Measurements from ENCODE around the gene OXA1L.
A peak's percentile ranks its signal among the peaks of the same experiment; 100 is the strongest.
"Not testable (repeated sequence)": the region's sequence is repeated elsewhere in the genome, so short reads cannot be mapped to it uniquely, and the experiment has no call there.

OXA1L gene

GRCh38 chr14:22769369-22769768 lies 2.9 kb downstream of the OXA1L start:
- DNase-seq (ENCODE audit: low spot score), result no peak

DNA sequence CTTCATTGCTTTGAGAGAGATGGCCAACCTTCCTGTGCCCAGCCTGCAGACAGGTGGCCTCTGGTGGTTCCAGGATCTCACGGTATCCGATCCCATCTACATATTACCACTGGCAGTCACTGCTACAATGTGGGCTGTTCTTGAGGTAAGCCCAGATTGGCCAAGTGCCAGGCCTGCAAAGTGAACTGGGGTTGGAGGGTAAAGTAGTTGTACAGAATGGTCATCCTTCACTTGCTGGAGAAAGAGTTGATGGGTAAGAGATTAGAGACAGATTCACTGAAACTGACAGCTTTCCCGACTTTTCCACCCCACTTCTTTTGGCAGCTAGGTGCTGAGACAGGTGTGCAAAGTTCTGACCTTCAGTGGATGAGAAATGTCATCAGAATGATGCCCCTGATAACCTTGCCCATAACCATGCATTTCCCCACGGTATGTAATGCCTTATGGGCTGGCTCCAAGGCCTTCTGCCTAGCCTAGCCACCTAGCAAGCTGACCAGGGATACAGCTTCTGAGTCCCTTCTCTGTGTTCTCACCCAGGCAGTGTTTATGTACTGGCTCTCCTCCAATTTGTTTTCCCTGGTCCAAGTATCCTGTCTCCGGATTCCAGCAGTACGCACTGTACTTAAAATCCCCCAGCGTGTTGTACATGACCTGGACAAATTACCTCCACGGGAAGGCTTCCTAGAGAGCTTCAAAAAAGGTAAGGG lies 4.1 kb downstream of the OXA1L start:
- no peak for DNase-seq (ENCODE audit: low spot score)

DNA sequence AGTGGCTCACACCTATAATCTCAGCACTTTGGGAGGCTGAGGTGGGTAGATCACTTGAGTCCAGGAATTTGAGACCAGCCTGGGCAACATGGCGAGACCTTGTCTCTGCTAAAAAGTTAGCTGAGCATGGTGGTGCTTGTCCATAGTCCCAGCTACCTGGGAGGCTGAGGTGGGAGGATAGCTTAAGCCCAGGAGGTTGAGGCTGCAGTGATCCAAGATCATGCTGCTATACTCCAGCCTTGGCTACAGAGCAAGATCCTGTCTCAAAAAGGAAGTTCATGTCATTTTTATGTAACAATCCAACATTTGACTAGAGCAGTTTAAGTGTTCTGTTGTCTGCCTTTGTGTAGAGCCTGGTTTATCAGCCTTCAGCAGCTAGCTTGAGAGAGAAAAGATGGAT lies 6.2 kb downstream of the OXA1L start:
- DNase-seq (ENCODE audit: low spot score), result no peak

GRCh38 chr14:22773162-22774010 lies 6.9 kb downstream of the OXA1L start:
- DNase-seq (ENCODE audit: low spot score), result no peak

- DNase-seq (ENCODE audit: low spot score), result no peak
These were observed 7.7 kb downstream of the OXA1L start for GRCh38 chr14:22774011-22774706.

DNA sequence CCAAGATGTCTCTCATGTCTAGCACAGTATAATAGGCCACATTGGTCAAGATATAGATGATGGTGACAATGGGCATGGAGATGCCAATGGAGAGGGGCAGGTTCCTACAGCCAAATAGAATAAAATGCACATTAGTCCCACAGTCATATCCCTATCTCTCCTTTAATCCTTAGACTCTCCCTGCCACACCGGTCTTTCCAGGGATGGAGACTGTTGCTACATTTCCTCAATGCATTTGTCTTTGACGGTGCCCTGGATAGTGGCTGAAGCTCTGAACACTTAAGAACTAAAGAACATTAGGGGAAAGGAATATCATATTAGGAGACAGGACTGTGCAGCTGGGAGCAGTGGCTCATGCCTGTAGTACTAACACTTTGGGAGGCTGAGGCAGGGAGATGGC lies 9.7 kb downstream of the OXA1L start:
- DNase-seq (ENCODE audit: low spot score), result no peak

GRCh38 chr14:22776849-22777248 lies 10.4 kb downstream of the OXA1L start:
- not testable (repeated sequence) for DNase-seq (ENCODE audit: low spot score)

GRCh38 chr14:22778084-22778483 lies 11.6 kb downstream of the OXA1L start:
- DNase-seq (ENCODE audit: low spot score), result no peak

- DNase-seq (ENCODE audit: low spot score), result no peak
These were observed 13.7 kb downstream of the OXA1L start for GRCh38 chr14:22780105-22780679.

DNA sequence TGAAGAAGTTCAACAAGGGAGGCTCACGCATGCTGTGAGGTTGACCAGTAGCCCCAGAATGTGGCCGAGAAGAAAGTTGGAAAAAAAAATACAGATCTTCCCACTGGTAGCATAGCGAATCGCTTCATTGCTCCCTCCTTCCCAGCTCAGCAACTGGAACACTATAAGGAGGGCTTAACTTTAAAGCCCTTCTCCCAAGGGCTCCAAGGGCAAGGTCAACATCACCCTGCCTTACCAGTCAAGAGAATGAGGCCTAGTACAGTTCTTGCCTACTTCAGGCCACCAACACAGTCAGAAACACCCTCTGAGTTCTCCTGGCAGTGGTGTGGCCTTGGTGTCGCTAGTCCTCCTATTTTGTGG lies 14.4 kb downstream of the OXA1L start:
- DNase-seq (ENCODE audit: low spot score), result no peak

- DNase-seq (ENCODE audit: low spot score), result peak; percentile 37
These were observed 15.0 kb downstream of the OXA1L start for GRCh38 chr14:22781301-22781991.

GRCh38 chr14:22786685-22787084 lies 20.2 kb downstream of the OXA1L start:
- DNase-seq (ENCODE audit: low spot score), result no peak

- peak; percentile 87 for DNase-seq (ENCODE audit: low spot score)
These were observed 24.8 kb downstream of the OXA1L start for GRCh38 chr14:22791301-22791700.

GRCh38 chr14:22792158-22792557 lies 25.7 kb downstream of the OXA1L start:
- no peak for DNase-seq (ENCODE audit: low spot score)

GRCh38 chr14:22793550-22793949 lies 27.1 kb downstream of the OXA1L start:
- not testable (repeated sequence) for DNase-seq (ENCODE audit: low spot score)

DNA sequence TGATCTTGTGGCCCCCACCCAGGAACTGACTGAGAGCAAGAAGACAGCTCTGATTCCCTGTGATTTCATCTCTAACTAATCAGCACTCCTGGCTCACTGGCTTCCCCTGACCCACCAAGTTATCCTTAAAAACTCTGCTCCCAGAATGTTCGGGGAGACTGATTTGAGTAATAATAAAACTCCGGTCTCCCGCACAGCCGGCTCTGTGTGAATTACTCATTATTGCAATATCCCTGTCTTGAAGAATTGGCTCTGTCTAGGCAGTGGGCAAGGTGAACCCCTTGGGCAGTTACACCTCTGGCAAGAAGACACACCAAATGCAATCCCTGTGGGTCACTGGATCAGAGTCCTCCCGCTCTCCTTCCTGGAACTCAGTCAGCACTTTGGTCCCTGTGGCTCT lies 27.5 kb downstream of the OXA1L start:
- DNase-seq (ENCODE audit: low spot score), result no peak

DNA sequence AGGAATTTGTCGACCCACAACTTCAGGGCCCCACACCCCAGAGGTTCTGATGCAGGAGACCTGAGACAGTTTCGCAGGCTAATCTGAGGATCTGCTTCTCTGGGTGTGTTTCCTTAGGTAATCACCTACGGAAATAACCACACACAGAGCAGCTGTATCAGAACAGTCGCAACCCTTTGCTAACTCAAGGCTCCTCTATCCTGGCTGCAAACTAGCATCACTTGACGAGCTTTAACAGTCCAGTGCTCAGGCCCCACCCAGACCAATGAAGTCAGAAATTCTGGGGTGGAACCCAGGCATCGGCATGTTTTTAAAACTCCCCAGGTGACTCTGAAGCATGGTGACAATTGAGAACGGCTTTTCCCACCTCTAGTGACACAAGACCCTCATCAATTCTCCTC lies 28.1 kb downstream of the OXA1L start:
- no peak for DNase-seq (ENCODE audit: low spot score)

DNA sequence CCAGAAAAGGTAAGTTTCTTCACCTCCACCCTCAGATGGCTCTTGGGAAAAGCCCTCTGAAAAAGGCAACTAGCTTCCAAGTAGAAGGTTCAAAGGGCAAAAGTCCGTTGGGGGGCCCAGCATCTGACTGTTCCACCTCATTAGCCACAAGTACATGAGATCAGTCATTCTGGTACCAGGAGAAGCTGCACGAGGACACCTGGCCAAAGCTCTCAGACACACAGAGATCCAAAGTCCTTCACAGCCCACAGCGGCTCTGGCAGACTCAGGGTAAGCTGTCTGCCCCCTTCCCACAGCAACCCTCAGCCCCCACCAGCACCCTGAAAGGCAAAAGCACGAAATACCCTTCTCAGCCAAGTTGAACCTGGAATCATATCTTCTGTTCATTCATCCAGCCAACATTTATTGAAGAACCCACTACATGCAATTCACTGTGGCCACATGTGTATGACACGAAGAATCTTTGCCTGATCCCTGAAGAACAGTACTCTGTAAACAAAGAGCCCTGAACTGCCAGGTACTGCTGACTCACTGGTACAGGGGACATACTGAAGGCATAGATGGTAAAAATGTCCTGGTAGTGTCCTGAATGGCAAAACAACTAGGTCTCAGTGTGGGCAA lies 29.7 kb downstream of the OXA1L start:
- DNase-seq (ENCODE audit: low spot score), result no peak

GRCh38 chr14:22797017-22797917 lies 30.8 kb downstream of the OXA1L start:
- no peak for DNase-seq (ENCODE audit: low spot score)

DNA sequence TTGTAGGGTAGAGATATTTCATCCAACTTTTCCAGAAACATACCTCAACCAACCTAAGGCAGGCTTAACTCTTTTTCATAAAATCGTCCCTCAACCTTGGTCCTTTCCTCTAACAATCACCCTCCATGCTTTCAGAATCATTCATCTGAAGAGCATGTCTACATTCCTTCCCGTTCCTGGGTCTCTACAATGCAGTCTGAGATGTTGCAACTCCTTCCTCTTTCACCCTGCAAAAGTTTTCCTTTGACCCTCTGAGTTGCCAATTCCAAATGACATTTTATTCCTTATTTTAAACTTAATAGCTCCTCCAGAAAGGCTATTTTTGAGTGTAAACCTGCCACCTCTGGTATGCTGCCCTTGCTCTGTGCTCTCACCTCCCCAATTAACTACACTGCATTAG lies 32.0 kb downstream of the OXA1L start:
- no peak for DNase-seq (ENCODE audit: low spot score)

Data from RKO (cell line).